HG03139 (cell line): ENCODE measurements around the gene HK2.
A peak's percentile ranks its signal among the peaks of the same experiment; 100 is the strongest.
"Not testable (repeated sequence)": the region's sequence is repeated elsewhere in the genome, so short reads cannot be mapped to it uniquely, and the experiment has no call there.

Source experiments
- ATAC-seq: cut with Tn5 transposase; IDR thresholded peaks from one replicate; pipeline ENCODE4 v1.9.1; 2021; ENCODE audit not compliant: unreplicated experiment

HK2 gene

DNA sequence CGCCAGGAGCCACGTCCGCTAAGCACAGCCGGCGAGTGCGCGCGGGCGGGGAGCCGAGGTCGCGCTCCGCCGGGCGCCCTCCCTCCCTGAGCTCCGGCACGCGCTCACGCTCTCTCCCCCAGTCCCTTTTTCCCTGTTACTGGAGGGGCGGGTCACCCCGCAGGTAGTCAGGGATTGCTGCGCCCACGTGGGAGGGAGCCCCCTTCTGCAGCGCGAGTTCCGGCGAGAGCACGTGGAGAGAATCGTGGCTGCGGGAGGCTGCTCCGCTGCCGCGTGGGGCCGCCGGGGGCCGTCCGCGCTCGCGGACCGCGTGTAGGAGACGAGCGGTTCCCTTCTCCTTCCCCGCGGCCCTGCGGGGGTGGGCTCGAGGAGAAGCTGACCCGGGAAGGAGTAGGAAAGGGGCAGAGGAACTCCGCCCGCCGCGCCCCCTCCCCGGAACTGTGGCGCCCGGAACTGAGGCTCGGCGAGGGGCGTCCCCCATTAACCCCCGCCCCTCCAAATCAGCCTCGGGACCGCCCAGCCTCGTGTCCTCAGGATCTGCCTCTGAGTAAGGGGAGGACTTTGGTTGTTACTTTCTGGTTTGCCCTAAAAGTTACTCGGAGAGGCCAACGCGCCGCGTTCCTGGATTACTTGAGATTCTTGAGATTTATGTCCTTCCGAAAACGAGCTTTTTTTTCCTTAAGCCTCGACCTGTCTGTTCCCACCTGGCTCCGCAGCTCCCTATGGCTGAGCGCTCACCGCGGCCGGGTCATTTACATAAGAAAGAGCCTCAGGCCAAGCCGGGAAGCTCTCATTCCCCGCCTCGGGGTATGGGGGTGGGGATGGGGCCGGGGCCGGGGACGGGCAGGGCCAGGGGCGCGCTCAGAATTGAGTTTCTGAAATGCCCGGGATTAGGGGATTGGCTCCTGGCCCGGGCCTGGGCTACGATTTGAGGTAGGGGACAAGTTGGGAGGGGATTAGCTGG is 1.1 kb downstream of the HK2 start:
- peak; percentile 37 for ATAC-seq

DNA sequence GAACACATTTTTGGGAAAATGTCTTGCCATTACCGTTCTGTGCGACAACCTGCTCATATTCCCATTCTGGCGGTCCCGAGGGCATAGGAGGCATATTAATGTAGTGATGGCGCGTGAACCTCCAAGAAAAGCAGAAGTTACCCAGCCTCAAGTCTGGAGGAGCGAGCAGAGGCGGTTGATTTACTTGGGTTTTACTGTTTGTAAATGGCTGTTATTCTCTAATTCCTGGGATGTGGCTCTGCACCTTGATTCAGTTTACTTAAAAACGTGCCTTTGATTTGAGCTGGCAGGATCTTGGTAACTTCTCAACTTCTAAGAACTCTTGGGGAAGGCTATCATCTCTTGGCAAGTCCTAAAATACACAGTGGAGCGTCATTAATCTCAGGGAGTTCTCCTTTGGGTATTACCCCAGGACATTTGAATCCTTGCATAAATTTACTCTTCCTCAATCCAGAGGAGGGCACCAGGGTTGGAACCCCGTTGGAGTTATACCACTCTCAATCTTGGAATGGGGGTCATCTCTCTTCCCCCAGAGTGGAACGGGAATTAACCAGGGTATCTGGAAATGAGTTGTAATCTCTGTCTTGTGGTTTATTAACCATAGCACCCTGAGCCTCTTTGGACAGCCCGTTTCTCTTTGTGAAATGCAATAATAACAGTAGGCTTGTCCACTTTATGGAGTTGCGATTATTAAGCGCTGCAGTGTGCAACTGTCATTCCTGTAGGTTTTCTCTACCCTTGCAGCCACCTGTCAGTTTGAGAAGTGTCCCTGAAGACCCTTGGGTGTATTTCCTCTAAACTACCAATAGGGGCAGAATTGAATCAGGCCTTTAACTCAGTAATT is 2.1 kb downstream of the HK2 start:
- ATAC-seq, result no peak

DNA sequence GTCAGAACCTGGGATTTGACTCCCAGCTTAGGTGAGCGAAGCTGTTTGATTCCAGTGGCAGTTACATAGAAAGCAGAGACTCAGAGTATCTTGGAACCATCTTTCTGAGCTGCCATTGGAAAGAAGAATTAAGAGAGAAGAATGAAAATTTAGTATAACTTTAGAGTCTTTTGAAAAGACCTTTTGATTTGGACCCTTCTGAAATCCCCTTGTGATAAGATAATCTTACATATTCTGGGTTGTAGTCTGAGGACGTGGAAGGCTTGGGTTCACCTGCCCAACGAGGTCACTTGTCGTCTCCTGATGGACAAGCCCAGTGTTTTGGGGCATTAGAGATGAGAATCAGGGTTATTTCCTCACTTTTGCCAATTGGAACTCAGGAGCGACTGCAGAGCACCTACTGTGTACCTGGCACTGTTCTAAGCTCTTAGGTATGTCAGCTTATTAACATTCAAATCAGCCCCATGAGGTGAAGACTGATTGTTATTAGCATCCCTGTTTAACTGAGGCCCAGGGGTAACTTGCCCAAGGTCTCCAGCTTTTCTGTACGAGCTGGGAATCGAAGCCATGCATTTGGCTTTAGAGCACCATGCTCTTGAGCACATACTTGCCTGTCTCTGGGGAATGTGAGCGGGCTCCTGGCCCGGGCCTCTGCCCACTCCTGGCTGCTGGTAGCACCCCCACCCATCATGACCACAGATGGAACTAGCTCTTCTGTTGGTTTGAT is 2.9 kb downstream of the HK2 start:
- no peak for ATAC-seq

DNA sequence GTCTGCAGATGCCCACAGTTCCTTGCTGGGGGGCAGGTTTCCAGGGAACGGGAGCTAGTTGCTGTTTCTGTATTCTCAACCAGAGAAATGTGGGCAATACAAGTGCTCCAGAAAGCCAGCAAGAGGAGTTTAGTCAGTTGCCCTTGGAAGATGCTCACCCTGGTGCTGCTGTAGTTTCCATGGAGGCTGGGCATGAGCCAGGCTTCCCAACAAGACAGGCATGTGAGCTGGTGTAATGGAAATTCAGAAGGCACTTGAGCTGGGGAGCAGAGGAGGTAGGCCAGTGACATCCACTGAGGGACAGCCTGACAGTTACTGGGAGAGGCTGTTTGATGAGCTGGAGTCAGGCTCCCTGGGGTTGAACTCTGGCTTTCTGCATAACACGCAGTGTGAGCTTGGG is 7.7 kb downstream of the HK2 start:
- ATAC-seq, result no peak

DNA sequence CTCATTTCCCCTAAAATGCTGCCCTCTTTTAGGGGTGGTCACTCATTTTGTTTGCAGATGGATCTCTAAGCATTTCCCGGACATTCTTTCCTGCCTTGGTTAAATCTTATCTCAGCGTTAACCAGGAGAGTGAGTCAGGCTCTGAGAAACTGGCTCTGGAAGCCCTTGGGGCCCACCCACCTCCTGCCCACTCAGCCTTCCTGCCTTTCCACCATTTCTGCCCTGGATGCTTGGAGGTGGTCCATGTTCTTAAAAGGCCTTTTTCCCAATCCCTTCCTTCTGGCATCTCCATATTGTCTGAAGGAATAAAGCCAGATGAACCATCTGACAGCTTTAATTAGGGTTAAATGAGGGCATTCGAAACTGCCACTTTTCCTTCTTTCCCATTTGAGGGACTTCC is 9.5 kb downstream of the HK2 start:
- no peak for ATAC-seq

DNA sequence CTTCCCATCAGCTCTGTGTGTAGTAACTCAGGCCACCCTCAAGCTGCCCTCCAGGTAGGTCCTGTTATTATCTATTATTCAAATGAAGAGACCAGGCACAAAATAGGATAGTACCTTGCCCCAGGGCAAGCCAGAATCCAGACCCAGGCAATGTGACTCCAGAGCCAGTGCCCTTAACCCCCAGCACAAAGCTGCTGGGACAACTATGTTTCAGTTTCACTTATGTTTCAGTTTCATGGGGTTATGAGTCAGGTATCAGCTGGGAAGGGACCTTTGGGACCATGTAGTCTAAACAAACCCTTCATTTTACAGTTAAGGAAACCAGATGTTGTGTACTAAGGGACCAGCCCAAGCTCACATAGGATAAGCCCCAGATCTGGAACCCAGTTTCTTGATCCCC is 10.0 kb downstream of the HK2 start:
- peak; percentile 88 for ATAC-seq

DNA sequence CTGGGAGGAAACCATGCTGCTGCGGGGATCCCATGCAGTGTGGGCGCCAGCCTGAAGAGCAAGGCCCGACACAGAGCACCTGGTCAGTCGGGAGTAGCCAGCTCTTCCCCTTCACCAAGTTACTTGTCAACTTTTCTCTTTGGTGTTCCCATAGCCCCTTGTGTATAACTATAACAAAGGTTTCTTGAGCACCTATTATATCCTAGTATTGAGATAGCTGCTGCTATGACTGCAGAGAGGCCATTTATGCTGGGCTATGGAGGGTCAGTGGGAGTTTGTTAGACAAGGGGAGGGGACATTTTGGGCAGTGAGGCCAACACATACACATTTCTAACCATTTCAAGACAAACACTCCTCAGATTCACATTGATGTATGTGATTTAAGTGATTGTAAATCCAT is 10.8 kb downstream of the HK2 start:
- ATAC-seq, result no peak

DNA sequence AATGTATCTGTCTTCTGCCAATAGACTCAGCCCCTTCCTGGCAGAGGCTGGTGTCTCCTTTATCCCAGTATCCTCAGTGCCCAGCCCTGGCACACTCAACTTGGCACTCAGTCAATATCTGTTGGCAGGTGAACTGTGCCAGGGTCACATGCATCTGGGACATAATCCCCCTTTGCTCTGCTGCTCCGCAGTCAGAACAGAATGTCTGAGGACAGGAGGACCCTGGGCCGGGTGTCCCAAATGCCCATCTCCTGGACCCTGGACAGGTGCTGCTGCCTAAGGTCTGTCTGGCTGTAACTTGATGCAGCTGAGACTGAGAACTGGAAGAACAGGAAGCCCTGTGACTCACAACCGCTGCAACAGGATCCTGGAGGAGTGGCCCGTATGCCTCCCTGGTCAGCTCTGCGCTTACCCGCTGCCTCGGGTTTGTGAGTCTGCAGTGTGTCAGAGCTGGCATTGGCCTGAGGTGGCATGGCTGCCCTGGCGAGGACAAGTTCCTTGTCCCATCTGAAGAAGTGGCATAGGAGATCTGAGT is 11.4 kb downstream of the HK2 start:
- no peak for ATAC-seq

DNA sequence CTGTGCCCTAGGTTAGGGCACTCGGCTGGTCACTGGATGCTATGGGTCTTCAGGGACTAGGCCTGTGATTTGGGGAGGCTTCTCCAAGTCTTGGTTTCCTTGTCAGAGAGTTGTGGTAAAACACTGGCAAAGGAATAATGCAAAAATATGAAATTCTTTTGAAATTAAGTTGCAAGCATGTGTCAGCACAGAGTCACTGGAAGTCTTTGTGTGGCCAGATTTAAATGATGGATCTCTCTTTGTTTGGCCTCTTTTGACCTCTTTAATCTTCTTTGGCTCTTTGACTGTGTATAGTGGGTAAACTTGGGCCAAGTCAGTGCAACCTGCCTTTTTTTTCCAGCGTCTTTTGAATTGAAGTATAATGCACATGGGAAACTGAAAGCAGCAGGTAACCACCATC is 12.1 kb downstream of the HK2 start:
- no peak for ATAC-seq

DNA sequence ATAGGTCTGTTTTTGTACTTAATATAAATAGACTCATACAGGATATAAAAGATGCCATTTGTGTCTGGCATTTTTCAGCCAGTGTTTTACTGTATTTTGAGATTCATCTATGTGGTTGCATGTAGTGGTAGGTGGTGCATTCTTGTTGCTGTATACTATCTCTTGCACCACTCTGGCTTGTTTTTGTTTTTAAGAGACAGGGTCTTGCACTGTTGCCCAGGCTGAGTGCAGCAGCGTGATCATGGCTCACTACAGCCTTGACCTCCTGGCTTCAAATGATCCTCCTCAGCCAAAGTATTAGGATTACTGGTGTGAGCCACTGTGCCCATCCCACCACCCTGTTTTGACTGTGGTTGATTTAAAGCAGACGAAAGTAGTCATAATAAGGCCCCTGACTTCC is 12.6 kb downstream of the HK2 start:
- no peak for ATAC-seq

DNA sequence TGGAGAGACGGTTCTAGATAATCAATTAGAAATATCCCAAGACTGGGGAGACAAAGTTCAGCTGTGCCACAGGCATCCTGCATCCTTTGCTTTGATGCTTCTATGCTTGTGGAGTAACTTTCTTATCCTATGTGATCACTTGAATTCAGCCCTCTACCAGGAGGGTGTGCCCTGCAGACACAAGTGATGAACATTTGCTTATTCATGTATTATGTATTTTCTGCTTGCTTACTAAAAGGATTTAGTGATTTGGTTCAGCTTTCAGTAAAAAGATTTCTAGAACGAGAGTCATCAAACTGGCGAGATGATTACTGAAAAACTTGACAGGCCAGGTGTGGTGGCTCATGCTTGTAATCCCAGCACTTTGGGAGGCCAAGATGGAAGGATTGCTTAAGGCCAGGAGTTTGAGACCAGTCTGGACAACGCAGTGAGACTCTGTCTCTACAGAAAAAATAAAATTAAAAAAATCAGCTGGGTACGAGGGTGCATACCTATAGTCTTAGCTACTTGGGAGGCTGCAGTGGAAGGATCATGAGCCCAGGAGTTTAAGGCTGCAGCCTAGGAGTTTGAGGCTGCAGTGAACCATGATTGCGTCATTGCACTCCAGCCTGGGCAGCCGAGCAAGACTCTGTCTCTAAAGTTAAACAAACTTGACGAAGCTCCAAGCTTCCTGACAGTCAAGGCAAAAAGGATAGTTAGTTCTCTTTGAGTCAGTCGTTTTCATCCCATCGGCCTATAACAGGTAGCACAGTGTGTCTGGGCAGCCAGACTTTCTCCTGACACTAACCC is 13.3 kb downstream of the HK2 start:
- no peak for ATAC-seq

DNA sequence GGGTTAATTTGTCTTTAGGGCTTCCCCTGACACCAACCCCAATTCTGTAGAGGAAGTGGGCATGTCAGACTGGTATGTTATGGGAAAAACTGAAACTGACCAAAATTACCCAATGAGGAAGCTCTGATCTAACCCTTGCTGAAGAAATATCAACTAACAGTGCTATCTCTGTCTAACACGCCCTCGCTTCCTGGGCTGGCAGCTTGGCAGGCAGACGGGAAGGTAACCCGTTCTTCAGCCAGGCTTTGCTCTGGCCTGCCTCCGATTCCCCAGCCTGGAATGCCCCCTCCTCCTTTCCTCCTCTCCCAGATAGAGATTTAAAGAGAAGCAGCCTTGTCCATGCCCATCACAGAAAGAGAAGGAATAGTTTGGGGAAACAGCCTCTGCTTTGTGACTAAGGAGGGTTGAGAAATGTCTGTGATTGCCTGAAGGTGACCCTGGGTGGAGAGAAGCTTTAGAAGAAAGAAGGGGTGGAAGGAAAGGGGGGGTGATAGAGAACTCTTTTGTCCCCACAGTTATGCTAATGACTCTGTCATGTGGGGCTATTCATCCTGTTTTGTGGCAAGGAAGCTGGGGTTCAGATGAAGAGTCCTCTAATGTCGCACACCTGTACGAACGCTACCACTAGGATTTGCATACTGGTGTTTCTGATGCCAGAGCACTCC is 15.4 kb downstream of the HK2 start:
- peak; percentile 74 for ATAC-seq

DNA sequence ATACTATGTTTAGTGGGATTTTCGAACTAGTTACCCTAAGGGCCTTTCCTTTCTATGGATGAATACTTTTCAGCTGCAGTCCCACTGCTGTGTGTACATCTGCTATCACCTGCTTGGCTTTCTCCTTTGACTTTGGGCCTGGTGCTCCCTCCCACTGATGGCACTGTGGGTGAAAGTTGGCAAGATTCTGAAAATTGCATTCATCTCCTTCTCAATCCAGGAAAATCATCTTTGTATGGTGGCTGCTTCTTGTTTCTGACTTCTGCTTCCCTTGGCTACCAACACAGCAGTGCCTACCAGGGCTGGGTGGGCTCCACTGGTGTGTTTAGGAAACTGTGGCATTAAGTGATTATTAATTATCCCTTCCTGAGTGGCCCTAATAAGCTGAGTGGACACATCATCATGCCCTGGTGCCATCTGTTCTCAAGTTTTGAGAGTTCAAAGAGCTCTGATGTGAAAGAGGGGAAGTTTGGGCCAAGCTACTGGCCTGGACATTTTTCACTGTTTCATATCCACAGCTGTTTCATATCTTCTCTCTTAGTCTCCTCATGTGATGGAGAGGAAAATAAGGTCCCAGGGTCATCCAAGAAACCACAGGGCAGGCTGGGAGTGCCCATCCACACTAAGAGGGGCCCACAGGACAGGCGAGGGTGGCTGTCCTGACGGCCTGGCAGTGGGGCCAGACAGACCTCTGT is 16.7 kb downstream of the HK2 start:
- no peak for ATAC-seq

DNA sequence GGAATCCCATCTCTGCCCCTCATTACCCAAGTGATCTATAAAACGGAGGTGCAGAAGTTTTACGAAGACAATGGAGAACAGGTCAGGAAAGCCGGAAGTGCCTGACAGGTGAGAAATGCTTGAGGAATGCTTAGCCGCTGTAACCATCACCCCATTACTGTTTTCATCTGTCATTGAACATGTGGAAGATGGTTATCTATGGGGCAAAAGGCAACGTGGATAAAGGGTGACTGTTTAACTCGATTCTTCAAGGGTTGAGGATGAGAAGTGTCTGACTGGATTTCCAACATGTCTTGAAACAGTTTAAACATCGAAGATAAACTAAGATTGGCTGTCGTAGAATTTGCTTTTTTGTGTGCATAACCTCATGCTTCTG is 17.3 kb downstream of the HK2 start:
- no peak for ATAC-seq

DNA sequence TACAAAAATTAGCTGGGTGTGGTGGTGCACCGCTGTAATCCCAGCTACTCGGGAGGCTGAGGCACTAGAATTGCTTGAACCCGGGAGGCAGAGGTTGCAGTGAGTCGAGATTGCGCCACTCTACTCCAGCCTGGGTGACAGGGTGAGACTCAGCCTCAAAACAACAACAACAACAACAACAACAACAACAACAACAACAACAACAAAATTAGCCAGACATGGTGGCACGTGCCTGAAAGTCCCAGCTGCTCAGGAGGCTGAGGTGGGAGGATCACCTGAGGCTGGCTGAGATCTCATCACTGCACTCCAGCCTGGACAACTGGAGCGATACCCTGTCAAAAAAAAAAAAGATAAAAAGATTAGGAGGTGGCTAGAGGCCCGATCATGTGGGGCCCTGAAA is 19.4 kb downstream of the HK2 start:
- not testable (repeated sequence) for ATAC-seq

DNA sequence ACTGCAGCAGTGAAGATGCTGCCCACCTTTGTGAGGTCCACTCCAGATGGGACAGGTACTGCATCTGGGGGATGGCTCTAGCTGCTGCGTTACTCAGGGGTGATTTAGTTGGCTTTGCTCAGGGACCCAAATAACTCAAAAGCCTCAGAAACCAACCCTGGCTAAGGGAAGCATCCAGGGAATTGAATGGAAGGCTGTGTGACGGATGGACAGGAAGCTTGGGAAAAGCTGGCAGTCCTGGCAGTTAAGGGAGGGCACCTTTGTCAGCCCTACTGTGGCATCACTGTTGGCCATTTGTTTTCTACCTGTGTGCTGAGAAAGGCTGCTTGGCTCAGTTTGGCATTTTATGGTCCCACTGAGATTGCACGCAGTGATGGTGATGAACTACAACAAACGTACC is 20.5 kb downstream of the HK2 start:
- ATAC-seq, result no peak

DNA sequence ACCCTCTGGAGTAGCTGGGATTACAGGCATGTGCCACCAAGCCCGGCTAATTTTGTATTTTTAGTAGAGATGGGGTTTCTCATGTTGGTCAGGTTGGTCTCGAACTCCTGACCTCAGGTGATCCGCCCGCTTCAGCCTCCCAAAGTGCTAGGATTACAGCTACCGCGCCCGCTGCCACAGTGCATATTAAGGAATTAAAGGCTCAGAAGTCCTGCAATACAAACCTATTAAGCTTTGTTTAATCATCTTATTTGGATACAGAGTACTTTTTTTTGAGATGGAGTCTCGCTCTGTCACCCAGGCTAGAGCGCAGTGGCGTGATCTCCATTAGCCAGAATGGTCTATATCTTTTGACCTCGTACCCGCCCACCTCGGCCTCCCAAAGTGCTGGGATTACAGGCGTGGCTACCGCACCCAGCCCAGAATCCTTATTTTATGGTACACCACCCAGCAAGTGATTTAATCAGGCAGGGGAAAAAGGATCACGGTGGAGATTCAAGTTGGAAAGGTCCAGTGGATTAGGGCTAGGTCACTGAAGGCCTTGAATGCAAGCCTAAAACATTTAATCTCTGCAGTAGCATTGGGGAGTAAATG is 21.3 kb downstream of the HK2 start:
- not testable (repeated sequence) for ATAC-seq

DNA sequence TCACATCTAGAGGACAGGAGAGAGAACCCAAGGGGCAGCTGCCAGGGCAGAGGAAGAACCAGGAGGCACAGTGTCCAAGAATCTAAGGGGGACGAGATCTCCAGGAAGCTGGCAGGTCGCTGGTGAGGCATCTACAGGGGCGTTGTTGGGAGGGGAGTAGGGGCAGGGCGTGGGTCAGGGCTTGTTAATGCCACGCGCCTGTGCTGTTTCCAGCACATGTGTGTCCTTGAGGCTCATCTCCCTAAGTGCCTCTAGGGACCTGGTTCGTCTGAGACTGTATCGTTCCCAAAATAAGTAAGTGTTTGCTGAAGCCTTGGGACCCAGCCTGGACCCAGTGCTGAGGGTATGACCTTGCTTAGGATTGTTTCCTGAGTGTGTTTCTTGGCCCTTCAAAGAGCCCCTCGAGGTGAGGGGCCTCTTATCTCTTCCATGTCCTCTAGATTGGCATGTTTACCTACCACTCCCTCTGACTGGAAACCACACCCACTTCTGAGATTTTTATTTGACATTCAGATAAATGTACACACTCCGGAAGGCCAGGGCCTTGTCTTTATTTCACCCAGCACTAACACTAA is 22.2 kb downstream of the HK2 start:
- ATAC-seq, result no peak

DNA sequence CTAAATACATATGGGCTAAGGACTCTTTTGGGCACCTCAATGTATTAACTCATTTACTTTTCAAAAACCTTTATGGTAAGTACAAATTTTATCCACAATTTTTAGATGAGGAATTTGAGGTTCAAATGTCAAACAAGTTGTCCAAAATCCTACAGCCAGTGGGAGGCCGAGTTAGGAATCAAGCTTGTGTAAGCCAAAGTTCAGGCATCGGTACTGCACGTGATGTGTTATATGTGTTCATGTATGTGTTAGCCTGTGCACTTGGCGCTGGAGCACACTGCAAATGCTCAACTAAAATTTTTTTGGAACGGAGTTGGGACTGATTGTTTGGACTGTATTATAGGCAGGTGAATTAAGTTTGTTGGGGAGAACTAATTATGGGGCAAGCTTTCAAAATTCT is 22.7 kb downstream of the HK2 start:
- ATAC-seq, result no peak
